ENCODE data around the gene FBXO24. TPM values are rescaled to one million over a fixed set of nuclear protein-coding genes. Genes with fewer than 3 reads are reported as not detected.

Gene FBXO24
- total RNA-seq, 2 experiments from 2014 or later, result 0.54 to 0.80 TPM

- H3K27me3 Mint-ChIP-seq, result peaks cover 8% of the 10 kb centered on the region
- H3K9me3 Mint-ChIP-seq, result no peaks in the 10 kb centered on the region
Measured at GRCh38 chr7:100588438-100588837, 2.3 kb downstream of the FBXO24 start.

GRCh38 chr7:100589341-100589947, 3.3 kb downstream of the FBXO24 start:
- H3K4me3 Mint-ChIP-seq, result no peak overlapping the region
- no peak for DNase-seq
- H3K9me3 Mint-ChIP-seq, result no peaks in the 10 kb centered on the region
- no peak overlapping the region for H3K27ac Mint-ChIP-seq
- peaks cover 8% of the 10 kb centered on the region for H3K27me3 Mint-ChIP-seq
- peaks cover 7% of the 10 kb centered on the region for H3K4me1 Mint-ChIP-seq
- H3K36me3 Mint-ChIP-seq, result no peaks in the 10 kb centered on the region

More at GRCh38 chr7:100588438-100588837, 2.3 kb downstream of the FBXO24 start:
- H3K27ac Mint-ChIP-seq, result no peak overlapping the region
- H3K4me1 Mint-ChIP-seq, result peaks cover 13% of the 10 kb centered on the region
- DNase-seq, result no peak
- no peaks in the 10 kb centered on the region for H3K36me3 Mint-ChIP-seq
- H3K4me3 Mint-ChIP-seq, result peak overlapping the region; percentile 30

- no peaks in the 10 kb centered on the region for H3K9me3 Mint-ChIP-seq
- no peak overlapping the region for H3K27ac Mint-ChIP-seq
- peaks cover 8% of the 10 kb centered on the region for H3K27me3 Mint-ChIP-seq
- no peaks in the 10 kb centered on the region for H3K4me1 Mint-ChIP-seq
- H3K36me3 Mint-ChIP-seq, result no peaks in the 10 kb centered on the region
- no peak overlapping the region for H3K4me3 Mint-ChIP-seq
- DNase-seq, result no peak
Measured at GRCh38 chr7:100590077-100590737, 4.1 kb downstream of the FBXO24 start.

- Mint-ChIP-seq H3K4me1 (no peaks in the 10 kb centered on the region), H3K27ac (no peak overlapping the region), H3K4me3 (no peak overlapping the region), H3K36me3 (no peaks in the 10 kb centered on the region), H3K9me3 (no peaks in the 10 kb centered on the region), H3K27me3 (peaks cover 5% of the 10 kb centered on the region)
- no peak for DNase-seq
Measured at GRCh38 chr7:100591596-100591995, 5.5 kb downstream of the FBXO24 start.

- Mint-ChIP-seq H3K9me3 (no peaks in the 10 kb centered on the region), H3K27me3 (peaks cover 4% of the 10 kb centered on the region), H3K36me3 (no peaks in the 10 kb centered on the region), H3K27ac (no peak overlapping the region), H3K4me1 (peaks cover 3% of the 10 kb centered on the region), H3K4me3 (no peak overlapping the region)
- DNase-seq, result no peak
Measured at GRCh38 chr7:100595188-100595587, 9.1 kb downstream of the FBXO24 start.

- Mint-ChIP-seq H3K4me1 (peaks cover 3% of the 10 kb centered on the region), H3K4me3 (no peak overlapping the region), H3K36me3 (no peaks in the 10 kb centered on the region), H3K27me3 (no peaks in the 10 kb centered on the region), H3K27ac (no peak overlapping the region), H3K9me3 (no peaks in the 10 kb centered on the region)
- DNase-seq, result no peak
Measured at GRCh38 chr7:100598425-100598824, 12.3 kb downstream of the FBXO24 start.

GRCh38 chr7:100599911-100600729, 14.0 kb downstream of the FBXO24 start:
- no peak overlapping the region for H3K27ac Mint-ChIP-seq
- H3K36me3 Mint-ChIP-seq, result no peaks in the 10 kb centered on the region
- no peak for DNase-seq
- no peaks in the 10 kb centered on the region for H3K9me3 Mint-ChIP-seq
- H3K4me1 Mint-ChIP-seq, result peaks cover 8% of the 10 kb centered on the region
- no peaks in the 10 kb centered on the region for H3K27me3 Mint-ChIP-seq
- no peak overlapping the region for H3K4me3 Mint-ChIP-seq

- no peak for DNase-seq
- Mint-ChIP-seq H3K9me3 (no peaks in the 10 kb centered on the region), H3K4me1 (peaks cover 12% of the 10 kb centered on the region), H3K36me3 (no peaks in the 10 kb centered on the region), H3K4me3 (no peak overlapping the region), H3K27me3 (no peaks in the 10 kb centered on the region), H3K27ac (no peak overlapping the region)
Measured at GRCh38 chr7:100600730-100601038, 14.6 kb downstream of the FBXO24 start.

- Mint-ChIP-seq H3K4me3 (peak overlapping the region; percentile 79), H3K4me1 (peaks cover 13% of the 10 kb centered on the region), H3K36me3 (no peaks in the 10 kb centered on the region)
Measured at GRCh38 chr7:100602889-100603725, 17.0 kb downstream of the FBXO24 start.

GRCh38 chr7:100603726-100604027, 17.5 kb downstream of the FBXO24 start:
- no peaks in the 10 kb centered on the region for H3K27me3 Mint-ChIP-seq
- peak overlapping the region; percentile 74 for H3K27ac Mint-ChIP-seq
- H3K36me3 Mint-ChIP-seq, result no peaks in the 10 kb centered on the region
- no peak for DNase-seq
- peak overlapping the region; percentile 79 for H3K4me3 Mint-ChIP-seq
- H3K9me3 Mint-ChIP-seq, result no peaks in the 10 kb centered on the region
- peaks cover 13% of the 10 kb centered on the region for H3K4me1 Mint-ChIP-seq

More at GRCh38 chr7:100602889-100603725, 17.0 kb downstream of the FBXO24 start:
- no peaks in the 10 kb centered on the region for H3K27me3 Mint-ChIP-seq
- no peak for DNase-seq
- no peaks in the 10 kb centered on the region for H3K9me3 Mint-ChIP-seq
- no peak overlapping the region for H3K27ac Mint-ChIP-seq

- no peaks in the 10 kb centered on the region for H3K27me3 Mint-ChIP-seq
- peak; percentile 82 for DNase-seq
- peaks cover 13% of the 10 kb centered on the region for H3K4me1 Mint-ChIP-seq
- H3K4me3 Mint-ChIP-seq, result peak overlapping the region; percentile 79
- H3K9me3 Mint-ChIP-seq, result no peaks in the 10 kb centered on the region
- peak overlapping the region; percentile 74 for H3K27ac Mint-ChIP-seq
- H3K36me3 Mint-ChIP-seq, result no peaks in the 10 kb centered on the region
Measured at GRCh38 chr7:100604028-100604975, 18.2 kb downstream of the FBXO24 start.

GRCh38 chr7:100604976-100605911, 19.1 kb downstream of the FBXO24 start:
- Mint-ChIP-seq H3K36me3 (no peaks in the 10 kb centered on the region), H3K27me3 (no peaks in the 10 kb centered on the region), H3K4me3 (peak overlapping the region; percentile 79), H3K27ac (no peak overlapping the region), H3K4me1 (peaks cover 13% of the 10 kb centered on the region), H3K9me3 (no peaks in the 10 kb centered on the region)
- peak; percentile 56 for DNase-seq

GRCh38 chr7:100606313-100606712, 20.2 kb downstream of the FBXO24 start:
- H3K9me3 Mint-ChIP-seq, result no peaks in the 10 kb centered on the region
- no peaks in the 10 kb centered on the region for H3K36me3 Mint-ChIP-seq
- no peaks in the 10 kb centered on the region for H3K27me3 Mint-ChIP-seq
- H3K4me1 Mint-ChIP-seq, result peaks cover 15% of the 10 kb centered on the region
- no peak overlapping the region for H3K27ac Mint-ChIP-seq
- H3K4me3 Mint-ChIP-seq, result no peak overlapping the region
- DNase-seq, result no peak

All from activated naive CD8-positive, alpha-beta T cell treated with anti-CD3 and anti-CD28 coated beads for 36 hours (primary cell).